Karpas-422 (cell line): ENCODE results near the gene RANBP2. TPM values are rescaled to one million over a fixed set of nuclear protein-coding genes. Genes with fewer than 3 reads are reported as not detected.
"Not testable (repeated sequence)": the region's sequence is repeated elsewhere in the genome, so short reads cannot be mapped to it uniquely, and the experiment has no call there.

Experiments used
- DNase-seq: peaks from one replicate; pipeline ENCODE4 v3.0.0-alpha.2; 2015
- H2AFZ ChIP-seq: fragments of 200-600 bp; sonication (generic); 2 replicates; pipeline ENCODE4 v1.6.1; 2014; ENCODE audit warnings: antibody characterized with exemption, low read length, mixed read lengths
- H3K27ac ChIP-seq: fragments of 200-600 bp; sonication (generic); 2 replicates; pipeline ENCODE4 v1.5.1; 2014; ENCODE audit warnings: mild to moderate bottlenecking, low read length, moderate library complexity
- H3K27me3 ChIP-seq: fragments of 200-600 bp; sonication (generic); 2 replicates; pipeline ENCODE4 v1.6.1; 2014; ENCODE audit warnings: low read length, mixed read lengths
- H3K36me3 ChIP-seq: fragments of 200-600 bp; sonication (generic); 2 replicates; pipeline ENCODE4 v1.6.1; 2014; ENCODE audit warnings: low read length, mixed read lengths; ENCODE audit not compliant: insufficient read depth
- H3K4me1 ChIP-seq: fragments of 200-600 bp; sonication (generic); 2 replicates; pipeline ENCODE4 v1.6.1; 2014; ENCODE audit warnings: mild to moderate bottlenecking, low read length, mixed read lengths
- H3K4me2 ChIP-seq: fragments of 200-600 bp; sonication (generic); 2 replicates; pipeline ENCODE4 v1.6.1; 2014; ENCODE audit warnings: low read length, low read depth, mild to moderate bottlenecking; ENCODE audit not compliant: poor library complexity, severe bottlenecking
- H3K4me3 ChIP-seq: fragments of 200-600 bp; sonication (generic); 2 replicates; pipeline ENCODE4 v1.5.1; 2014; ENCODE audit warnings: mild to moderate bottlenecking, antibody characterized with exemption, low read length, mixed read lengths
- H3K79me2 ChIP-seq: fragments of 200-600 bp; sonication (generic); 2 replicates; pipeline ENCODE4 v1.6.1; 2014; ENCODE audit warnings: mild to moderate bottlenecking, low read length, mixed read lengths
- H3K9ac ChIP-seq: fragments of 200-600 bp; sonication (generic); 2 replicates; pipeline ENCODE4 v1.6.0; 2014; ENCODE audit warnings: low read length
- H3K9me2 ChIP-seq: fragments of 200-600 bp; sonication (generic), shearing (Covaris generic); replicated peaks from 2 replicates; pipeline ENCODE4 v1.6.0; 2014; ENCODE audit warnings: mild to moderate bottlenecking, low read length, moderate library complexity; ENCODE audit not compliant: insufficient read depth
- H3K9me3 ChIP-seq: fragments of 300-700, 200-600 bp; sonication (generic); 2 replicates; pipeline ENCODE4 v1.6.1; 2014; ENCODE audit warnings: low read length, mixed read lengths
- H4K20me1 ChIP-seq: fragments of 200-600 bp; sonication (generic); 2 replicates; pipeline ENCODE4 v1.6.1; 2014; ENCODE audit warnings: mild to moderate bottlenecking, antibody characterized with exemption, low read length, low read depth; ENCODE audit not compliant: insufficient read depth
- total RNA-seq: library from RNA; depleted of rRNA; stranded (reverse); fragments of >200 nt; shearing (Covaris generic); gene quantifications from 2 replicates; pipeline ENCODE4 v1.2.3, GENCODE V29; 2014; ENCODE audit warnings: low replicate concordance

Gene RANBP2
- total RNA-seq, 1 experiment from 2014 or later = 81.4 TPM

DNA sequence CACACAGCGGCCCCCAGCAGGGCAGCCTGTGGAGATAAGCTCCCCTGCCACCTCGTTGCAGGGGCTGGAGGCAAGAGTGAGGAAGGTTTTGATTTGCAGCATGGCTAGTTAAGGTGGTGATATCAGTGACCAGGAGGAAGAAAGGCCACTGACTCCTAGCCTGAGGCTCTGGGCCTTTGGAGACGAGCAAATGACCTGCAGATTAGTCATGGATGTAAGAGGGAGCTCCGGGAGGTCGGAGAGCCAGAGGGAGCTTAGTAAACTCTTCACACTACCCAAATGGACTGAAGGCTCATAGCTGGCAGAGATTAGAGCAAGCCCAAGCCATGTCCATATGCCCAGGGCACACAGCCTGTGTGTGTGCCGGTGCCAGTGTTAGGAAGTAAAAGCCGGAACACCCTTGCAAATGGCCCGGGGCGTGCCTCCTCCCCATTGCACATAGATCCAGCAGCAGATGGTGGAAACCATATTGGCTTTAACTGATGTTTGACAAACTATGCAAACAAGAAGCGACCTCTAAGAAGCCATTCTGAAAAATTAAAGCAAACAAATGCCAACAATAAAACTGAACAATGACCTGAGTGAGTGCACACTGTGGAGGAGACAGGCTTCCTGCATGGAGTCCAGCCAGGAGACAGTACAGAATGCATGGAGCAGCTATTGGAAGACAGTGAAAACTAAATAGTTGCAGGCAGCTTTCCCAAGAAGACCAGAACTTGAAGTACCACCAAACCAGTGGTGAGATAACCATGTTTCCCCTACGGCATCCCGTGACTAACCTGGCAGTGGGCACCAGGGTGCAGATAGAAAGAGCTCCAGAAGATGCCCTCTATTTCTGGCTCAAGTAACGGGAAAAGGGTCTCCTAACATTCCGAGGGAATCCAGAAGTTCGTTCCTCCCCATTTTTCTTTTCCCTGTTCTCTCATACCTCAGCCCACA, 30.2 kb upstream of the RANBP2 start:
- H3K4me2 ChIP-seq, H2AFZ ChIP-seq, H3K9me3 ChIP-seq, H3K9ac ChIP-seq, H3K79me2 ChIP-seq, H3K27ac ChIP-seq, DNase-seq, H3K27me3 ChIP-seq, H3K4me3 ChIP-seq, H3K4me1 ChIP-seq, H3K9me2 ChIP-seq, H4K20me1 ChIP-seq, H3K36me3 ChIP-seq: not testable (repeated sequence)

DNA sequence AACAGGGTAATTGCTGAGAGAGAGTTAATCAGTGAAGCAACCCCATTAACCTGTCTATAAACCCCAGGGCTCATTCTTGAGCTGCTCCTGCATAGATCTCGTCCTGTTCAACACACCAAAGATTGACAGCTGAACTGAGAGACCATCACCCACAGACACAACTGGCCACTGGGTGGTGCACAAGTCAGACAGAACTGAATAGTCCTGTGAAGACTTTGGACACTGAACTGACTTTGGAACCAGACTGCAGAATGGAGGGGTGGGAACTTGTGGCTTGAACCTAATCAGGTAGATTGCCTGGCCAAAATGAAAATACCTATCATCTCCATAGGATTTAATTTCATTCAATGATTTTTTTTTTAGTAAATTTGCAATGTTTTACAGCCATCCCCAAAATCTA, 29.3 kb upstream of the RANBP2 start:
- not testable (repeated sequence) for H3K9me3 ChIP-seq, H3K9me2 ChIP-seq, H3K36me3 ChIP-seq, H3K4me3 ChIP-seq, H3K4me2 ChIP-seq, H2AFZ ChIP-seq, H3K27ac ChIP-seq, H4K20me1 ChIP-seq, H3K9ac ChIP-seq, DNase-seq, H3K79me2 ChIP-seq, H3K27me3 ChIP-seq, H3K4me1 ChIP-seq

DNA sequence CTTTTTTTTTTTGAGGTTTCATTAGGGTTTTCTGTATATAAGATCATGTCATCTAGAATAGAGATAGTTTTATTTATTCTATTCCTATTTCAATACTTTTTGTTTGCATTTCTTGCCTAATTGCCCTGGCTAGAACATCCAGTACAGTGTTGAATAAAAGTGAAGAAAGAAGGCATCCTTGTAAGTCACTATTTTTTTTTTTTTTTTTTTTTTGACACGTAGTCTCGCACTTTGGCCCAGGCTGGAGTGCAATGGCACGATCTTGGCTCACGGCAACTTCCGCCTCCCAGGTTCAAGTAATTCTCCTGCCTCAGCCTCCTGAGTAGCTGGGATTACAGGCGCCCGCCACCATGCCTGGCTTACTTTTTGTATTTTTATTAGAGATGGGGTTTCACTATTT, 27.8 kb upstream of the RANBP2 start:
- Histone ChIP-seq H3K4me3 (no peak overlapping the region), H4K20me1 (no peaks in the 10 kb centered on the region), H3K36me3 (no peaks in the 10 kb centered on the region), H2AFZ (no peak overlapping the region), H3K9ac (no peak overlapping the region), H3K9me2 (no peaks in the 10 kb centered on the region), H3K4me2 (no peak overlapping the region), H3K4me1 (no peaks in the 10 kb centered on the region), H3K9me3 (no peaks in the 10 kb centered on the region), H3K27ac (no peak overlapping the region), H3K79me2 (no peaks in the 10 kb centered on the region), H3K27me3 (no peaks in the 10 kb centered on the region)
- DNase-seq = no peak

DNA sequence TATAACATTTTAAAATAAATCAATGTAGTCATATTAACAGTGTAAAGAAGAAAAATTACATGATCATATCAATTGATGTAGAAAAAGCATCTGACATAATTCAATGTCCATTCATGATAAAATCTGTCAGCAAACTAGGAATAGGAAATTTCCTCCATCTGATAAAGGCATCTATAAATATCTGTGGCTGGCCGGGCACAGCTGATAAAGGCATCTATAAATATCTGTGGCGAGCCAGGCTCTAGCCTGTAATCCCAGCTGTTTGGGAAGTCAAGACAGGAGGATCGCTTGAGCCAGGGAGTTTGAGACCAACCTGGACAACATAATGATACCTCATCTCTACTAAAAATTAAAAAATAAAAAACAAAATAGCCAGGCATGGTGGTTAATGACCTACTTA, 18.1 kb upstream of the RANBP2 start:
- Histone ChIP-seq H3K79me2 (no peaks in the 10 kb centered on the region), H3K27ac (no peak overlapping the region), H3K4me2 (no peak overlapping the region), H3K9me3 (no peaks in the 10 kb centered on the region), H3K4me3 (no peak overlapping the region), H3K27me3 (no peaks in the 10 kb centered on the region), H3K4me1 (no peaks in the 10 kb centered on the region), H3K9me2 (no peaks in the 10 kb centered on the region), H3K36me3 (no peaks in the 10 kb centered on the region), H4K20me1 (no peaks in the 10 kb centered on the region), H3K9ac (no peak overlapping the region), H2AFZ (no peak overlapping the region)
- DNase-seq = no peak

DNA sequence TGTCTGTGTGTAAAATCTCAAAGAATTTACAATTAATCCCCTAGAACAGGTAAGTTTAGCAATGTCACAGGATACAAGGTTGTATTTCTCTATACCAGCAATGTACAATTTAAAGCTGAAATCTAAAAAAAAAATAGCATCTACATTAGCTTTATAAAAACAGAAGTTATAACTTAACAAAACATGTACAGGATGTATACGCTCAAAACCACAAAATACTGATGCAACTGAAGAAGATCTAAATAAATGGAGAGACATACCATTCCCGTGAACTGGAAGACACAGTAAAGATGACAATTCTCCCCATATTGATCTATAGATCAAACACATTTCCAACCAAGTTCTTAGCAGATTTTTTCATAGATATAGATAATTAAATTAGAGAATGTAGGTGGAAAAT, 17.5 kb upstream of the RANBP2 start:
- H2AFZ ChIP-seq = no peak overlapping the region
- H3K79me2 ChIP-seq = no peaks in the 10 kb centered on the region
- no peaks in the 10 kb centered on the region for H3K27me3 ChIP-seq
- no peak overlapping the region for H3K27ac ChIP-seq
- H3K9me2 ChIP-seq = no peaks in the 10 kb centered on the region
- H3K9me3 ChIP-seq = no peaks in the 10 kb centered on the region
- H3K9ac ChIP-seq = no peak overlapping the region
- no peaks in the 10 kb centered on the region for H3K36me3 ChIP-seq
- H3K4me2 ChIP-seq = no peak overlapping the region
- H3K4me3 ChIP-seq = no peak overlapping the region
- no peaks in the 10 kb centered on the region for H4K20me1 ChIP-seq
- no peaks in the 10 kb centered on the region for H3K4me1 ChIP-seq
- DNase-seq = no peak

DNA sequence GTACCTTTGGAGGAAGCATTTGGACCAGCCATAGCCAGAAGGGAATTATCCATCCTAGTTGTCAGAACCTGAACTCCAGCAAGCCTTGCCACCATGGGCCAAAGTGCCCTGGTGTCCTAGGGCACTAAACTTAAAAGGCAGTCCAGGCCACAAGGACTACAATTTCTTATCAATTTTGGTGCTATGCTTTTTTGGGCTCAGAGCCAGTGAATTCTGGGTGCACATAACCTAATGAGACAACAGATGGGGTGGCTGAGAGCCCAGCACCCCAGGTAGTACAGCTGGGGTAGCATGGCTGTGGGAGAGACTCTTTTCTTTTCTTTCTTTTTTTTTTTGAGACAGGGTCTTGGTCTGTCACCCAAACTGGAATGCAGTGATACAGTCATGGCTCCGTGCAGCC, 14.4 kb upstream of the RANBP2 start:
- Histone ChIP-seq H3K36me3 (no peaks in the 10 kb centered on the region; the same call in 1 of the 2 replicates), H3K27me3 (no peaks in the 10 kb centered on the region), H3K4me1 (no peaks in the 10 kb centered on the region), H3K4me2 (no peak overlapping the region), H4K20me1 (no peaks in the 10 kb centered on the region), H3K4me3 (no peak overlapping the region), H3K27ac (no peak overlapping the region), H3K9ac (no peak overlapping the region), H3K9me3 (peaks cover 5% of the 10 kb centered on the region; the same call in 1 of the 2 replicates), H3K79me2 (no peaks in the 10 kb centered on the region), H2AFZ (no peak overlapping the region), H3K9me2 (no peaks in the 10 kb centered on the region)
- no peak for DNase-seq

DNA sequence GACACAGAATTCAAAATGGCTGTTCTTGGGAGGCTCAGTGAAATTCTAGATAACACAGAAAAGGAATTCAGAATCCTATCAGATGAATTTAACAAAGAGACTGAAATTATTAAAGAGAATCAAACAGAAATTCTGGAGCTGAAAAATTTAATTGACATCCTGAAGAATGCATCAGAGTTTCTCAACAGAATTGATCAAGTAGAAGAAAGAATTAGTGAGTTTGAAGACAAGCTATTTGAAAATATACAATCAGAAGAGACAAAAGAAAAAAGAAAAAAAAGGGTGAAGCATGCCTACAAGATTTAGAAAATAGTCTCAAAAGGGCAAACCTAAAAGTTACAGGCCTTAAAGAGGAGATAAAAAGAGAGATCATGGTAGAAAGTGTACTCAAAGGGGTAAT, 12.0 kb upstream of the RANBP2 start:
- Histone ChIP-seq H3K79me2 (no peaks in the 10 kb centered on the region), H3K36me3 (no peaks in the 10 kb centered on the region; the same call in 1 of the 2 replicates), H3K4me1 (no peaks in the 10 kb centered on the region), H3K4me3 (no peak overlapping the region), H3K9me3 (peaks cover 5% of the 10 kb centered on the region; the same call in 1 of the 2 replicates), H3K9me2 (no peaks in the 10 kb centered on the region), H3K27ac (no peak overlapping the region), H4K20me1 (no peaks in the 10 kb centered on the region), H2AFZ (no peak overlapping the region), H3K9ac (no peak overlapping the region), H3K4me2 (no peak overlapping the region), H3K27me3 (no peaks in the 10 kb centered on the region)
- DNase-seq = no peak

DNA sequence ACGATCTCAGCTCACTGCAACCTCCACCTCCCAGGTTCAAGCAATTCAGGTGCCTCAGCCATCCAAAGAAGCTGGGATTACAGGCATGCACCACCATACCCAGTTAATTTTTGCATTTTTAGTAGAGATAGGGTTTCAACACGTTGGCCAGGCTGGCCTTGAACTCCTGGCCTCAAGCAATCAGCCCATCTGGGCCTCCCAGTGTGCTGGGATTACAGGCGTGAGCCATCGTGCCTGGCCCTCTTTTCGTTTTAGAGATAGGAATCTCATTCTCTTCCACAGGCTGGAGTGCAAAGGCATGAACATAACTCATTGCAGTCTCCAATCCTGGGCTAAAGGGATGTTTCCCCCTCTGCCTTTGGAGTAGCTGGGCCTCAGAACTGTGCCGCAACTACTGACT, 2.3 kb upstream of the RANBP2 start:
- not testable (repeated sequence) for H3K4me3 ChIP-seq, H3K4me2 ChIP-seq, H4K20me1 ChIP-seq, H3K36me3 ChIP-seq, H3K27me3 ChIP-seq, H3K9me2 ChIP-seq, H3K27ac ChIP-seq, DNase-seq, H3K9me3 ChIP-seq, H3K9ac ChIP-seq
- Histone ChIP-seq H2AFZ (peak overlapping the region; percentile 54; the same call in 1 of the 2 replicates), H3K79me2 (peaks cover 26% of the 10 kb centered on the region), H3K4me1 (peaks cover 13% of the 10 kb centered on the region)
